DND-41 (cell line): ENCODE results near the gene ZSCAN30.

Experiments
- CTCF ChIP-seq: IDR thresholded peaks from 2 replicates; pipeline ENCODE4 v1.5.1; 2012; ENCODE audit warnings: borderline replicate concordance, low read length, moderate library complexity, mild to moderate bottlenecking; ENCODE audit not compliant: poor library complexity, severe bottlenecking; ENCODE audit errors: extremely low read depth
- EZH2 ChIP-seq: IDR thresholded peaks from 3 replicates; pipeline ENCODE4 v1.6.1; 2012; ENCODE audit warnings: borderline replicate concordance, low read depth, mild to moderate bottlenecking, moderate library complexity, low read length, inconsistent platforms; ENCODE audit not compliant: severe bottlenecking

- TF ChIP-seq CTCF (no peak), EZH2 (no peak)
Observed at GRCh38 chr18:35324926-35325655, 35.1 kb upstream of the ZSCAN30 start.
